A549 (cell line): Measurements from ENCODE around the gene TIMP3.

ENCODE experiments used
- CTCF ChIP-seq: fragments of >200 bp; sonication (Bioruptor Twin); formaldehyde crosslinking; IDR thresholded peaks from 3 replicates; pipeline ENCODE4 v1.5.1; 2016
- E2F6 ChIP-seq: IDR thresholded peaks from 2 replicates; pipeline ENCODE4 v1.6.1; 2012; ENCODE audit warnings: low read depth, borderline replicate concordance
- ELK1 ChIP-seq: fragments of 150-350 bp; IDR thresholded peaks from 2 replicates; pipeline ENCODE4 v1.6.1; 2014; ENCODE audit warnings: low read depth, mild to moderate bottlenecking, low read length
- JUN ChIP-seq, 2 experiments: fragments of >200 bp; sonication (Bioruptor Twin); formaldehyde crosslinking; IDR thresholded peaks; 2 replicates in 1 of 2; 3 replicates in 1 of 2; pipeline ENCODE4 v1.6.1; 2016 to 2017
- KDM5A ChIP-seq: fragments of 200-600 bp; sonication (generic); IDR thresholded peaks from 2 replicates; pipeline ENCODE4 v1.6.1; 2016; ENCODE audit warnings: antibody characterized with exemption, mild to moderate bottlenecking

- TF ChIP-seq E2F6 (no peak), ELK1 (no peak), KDM5A (no peak), CTCF (no peak), JUN (IDR thresholded peaks at IDR 0.05) (no peak)
These were observed at the start of gene TIMP3 for GRCh38 chr22:32801537-32802236.
